GM18502 (cell line): ENCODE measurements around the gene OCEL1.

Experiments
- ATAC-seq: cut with Tn5 transposase; IDR thresholded peaks from one replicate; pipeline ENCODE4 v1.9.1; 2021; ENCODE audit warnings: mild to moderate bottlenecking; ENCODE audit not compliant: unreplicated experiment, poor library complexity

Gene OCEL1

DNA sequence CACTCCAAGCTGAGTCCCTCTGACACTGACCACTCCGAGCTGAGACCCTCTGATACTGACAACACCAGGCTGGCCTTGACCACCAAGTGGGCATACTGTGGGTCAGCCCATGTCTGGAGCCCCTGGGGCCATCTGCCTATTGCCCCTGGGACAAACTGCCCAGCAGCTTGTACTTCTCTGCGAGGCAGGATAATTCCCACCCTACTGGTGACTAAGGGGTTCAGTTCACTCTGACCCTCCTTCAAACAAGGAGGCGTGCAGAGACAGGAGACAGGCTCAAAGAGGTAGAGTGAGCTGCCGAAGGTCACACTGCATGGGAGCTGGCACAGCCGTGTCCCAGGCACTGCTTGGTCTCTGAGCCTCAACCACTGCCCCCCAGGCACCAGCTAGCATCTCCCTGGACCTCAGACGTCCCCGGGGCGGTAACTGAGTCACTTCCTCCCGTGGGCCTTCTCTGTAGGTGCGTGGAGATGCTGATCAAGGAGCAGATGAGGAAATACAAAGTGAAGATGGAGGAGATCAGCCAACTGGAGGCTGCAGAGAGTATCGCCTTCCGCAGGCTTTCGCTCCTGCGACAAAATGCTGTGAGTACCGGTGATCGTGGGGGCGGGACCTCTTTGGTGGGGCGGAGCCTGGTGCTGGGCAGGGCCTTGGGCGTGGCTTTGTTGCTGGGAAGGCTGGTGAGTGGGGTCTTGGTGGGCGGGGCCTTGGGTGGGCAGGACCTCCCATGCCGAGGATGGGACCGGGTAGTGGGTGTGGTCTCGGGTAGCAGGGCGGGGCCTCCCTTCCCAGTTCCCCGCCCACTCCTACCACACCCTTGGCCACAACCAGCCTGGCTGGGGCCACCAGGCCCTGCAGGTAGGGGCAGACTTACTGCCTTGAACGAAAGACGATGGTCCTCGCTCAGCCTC lies 16.6 kb upstream of the OCEL1 start:
- ATAC-seq = peak; percentile 47

DNA sequence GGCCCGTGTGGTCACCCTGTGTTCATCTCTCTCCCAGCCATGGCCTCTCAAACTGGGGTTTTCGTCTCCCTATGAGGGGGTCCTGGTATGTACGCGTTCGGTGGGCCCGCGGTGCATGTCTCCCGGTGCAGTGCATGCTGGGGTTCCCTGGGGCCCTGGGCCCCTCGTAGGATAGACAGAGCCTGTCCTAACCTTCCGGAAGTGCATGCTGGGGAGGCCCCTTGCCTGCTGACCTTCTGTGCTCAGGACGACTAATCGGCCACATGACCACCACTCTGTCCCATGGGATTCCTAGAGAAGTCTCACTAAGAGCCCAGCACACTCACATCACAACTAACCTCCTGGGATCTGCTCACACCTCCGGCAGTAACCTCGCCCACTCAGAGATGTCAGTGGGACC lies 15.7 kb upstream of the OCEL1 start:
- ATAC-seq = no peak

DNA sequence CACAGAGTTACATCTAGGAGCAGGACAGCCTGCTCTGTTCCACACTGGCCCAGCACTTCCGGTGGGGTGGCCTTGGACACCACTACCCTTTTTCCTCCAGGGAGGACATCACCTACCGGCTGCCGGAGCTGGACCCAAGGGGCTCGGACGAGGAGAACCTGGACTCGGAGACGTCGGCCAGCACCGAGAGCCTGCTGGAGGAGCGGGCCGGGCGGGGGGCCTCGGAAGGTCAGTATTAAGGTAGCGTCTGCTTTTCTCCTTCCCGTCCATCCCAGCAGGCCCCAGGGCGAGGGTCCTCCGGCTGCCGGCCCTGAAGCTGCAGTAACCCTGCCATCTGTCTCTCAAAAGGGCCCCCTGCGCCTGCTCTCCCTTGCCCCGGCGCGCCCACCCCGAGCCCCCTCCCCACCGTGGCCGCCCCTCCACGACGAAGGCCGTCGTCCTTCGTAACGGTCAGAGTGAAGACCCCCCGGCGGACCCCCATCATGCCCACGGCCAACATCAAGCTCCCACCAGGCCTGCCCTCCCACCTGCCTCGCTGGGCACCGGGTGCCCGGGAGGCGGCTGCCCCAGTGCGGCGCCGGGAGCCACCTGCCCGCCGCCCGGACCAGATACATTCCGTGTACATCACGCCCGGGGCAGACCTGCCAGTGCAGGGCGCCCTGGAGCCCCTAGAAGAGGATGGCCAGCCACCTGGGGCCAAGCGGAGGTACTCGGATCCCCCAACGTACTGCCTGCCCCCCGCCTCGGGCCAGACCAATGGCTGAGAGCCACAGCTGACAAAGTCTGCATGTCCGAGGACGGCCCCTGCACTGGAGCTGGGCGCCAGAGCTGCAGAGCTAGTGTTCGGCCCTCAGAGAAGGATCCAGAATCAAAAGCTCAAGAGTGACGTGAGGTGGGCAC lies 14.2 kb upstream of the OCEL1 start:
- ATAC-seq = no peak

DNA sequence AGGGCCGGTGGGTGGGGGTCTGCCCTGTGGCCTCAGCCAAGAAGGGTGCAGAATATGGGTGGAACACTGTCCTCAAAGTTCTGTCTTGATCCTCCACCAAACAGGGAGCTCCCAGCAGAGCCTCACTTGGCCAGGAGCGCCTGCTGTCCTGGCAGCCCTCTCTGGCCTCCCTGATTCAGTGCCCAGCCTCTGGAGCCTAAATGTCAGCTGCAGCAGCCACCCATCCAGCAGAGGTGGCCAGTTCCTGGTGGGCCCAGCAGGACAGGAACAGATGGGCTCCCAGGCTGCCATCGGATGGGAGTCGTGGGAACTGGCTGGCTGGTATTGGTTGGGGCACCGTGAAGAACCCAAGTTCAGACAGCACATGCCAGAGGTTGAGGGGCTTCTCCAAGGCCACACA lies 12.7 kb upstream of the OCEL1 start:
- no peak for ATAC-seq

DNA sequence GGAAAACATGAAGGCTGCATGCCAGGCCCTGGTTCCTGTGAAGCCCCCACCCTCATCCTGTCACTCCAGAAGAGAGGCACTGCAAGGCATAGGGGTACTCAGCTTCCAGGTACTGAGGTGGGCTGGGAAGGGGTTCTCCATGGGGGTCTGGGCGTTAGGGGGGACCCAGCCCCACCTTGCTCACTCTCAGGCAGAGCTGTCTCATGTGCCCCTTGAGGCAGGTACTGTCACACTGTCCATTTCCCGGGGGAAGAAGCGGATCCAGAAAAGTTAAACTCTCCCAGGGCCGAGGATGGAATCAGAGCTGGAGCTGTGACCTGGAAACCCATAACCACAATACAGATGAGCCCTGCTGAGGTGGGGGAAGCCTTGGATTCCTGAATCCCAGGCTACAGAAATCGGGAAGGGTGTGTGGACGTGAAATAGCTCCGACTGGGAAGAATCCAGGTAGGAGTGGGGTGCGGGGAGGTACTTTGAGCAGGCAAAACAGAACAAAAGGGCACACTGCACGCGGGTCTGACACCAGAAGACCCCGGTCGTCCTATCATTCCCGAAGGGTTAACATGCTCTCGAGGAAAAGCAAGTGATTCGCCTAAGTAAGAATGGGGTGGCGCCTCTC lies 11.4 kb upstream of the OCEL1 start:
- no peak for ATAC-seq

DNA sequence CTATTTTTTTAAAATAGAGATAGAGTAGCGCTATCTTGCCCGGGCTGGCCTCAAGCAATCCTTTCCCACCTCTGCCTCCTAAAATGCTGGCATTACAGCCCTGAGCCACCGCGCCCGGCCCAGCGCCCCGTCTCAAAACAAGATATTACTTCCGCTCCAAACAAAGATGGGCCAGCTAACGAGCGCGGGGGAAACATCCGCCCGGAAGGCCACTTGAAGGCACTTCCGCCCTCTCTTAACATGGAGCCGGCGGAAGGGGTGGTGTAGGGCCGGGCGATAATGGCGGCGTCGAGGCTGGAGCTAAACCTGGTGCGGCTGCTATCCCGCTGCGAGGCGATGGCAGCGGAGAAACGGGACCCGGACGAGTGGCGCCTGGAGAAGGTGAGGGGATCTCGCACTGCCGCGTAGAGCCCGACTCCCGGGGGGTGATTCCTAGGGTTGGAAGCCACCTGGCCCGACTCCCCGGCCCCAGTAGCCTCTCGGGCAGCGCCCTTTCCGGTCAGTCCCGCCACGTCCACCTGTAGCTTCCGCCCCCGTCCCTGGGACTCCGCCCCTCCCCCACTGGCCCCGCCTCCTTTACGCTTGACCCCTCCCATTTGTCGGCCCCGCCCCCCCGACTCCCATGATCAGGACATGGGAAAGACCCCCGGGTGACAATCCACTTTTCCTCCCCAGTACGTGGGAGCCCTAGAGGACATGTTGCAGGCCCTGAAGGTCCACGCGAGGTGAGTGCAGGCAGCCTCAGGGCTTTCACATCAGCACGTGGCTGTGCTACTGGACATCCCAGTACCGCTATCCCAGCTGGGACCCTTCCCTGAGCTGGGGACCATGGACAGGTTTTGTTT lies 10.7 kb upstream of the OCEL1 start, which contains the start of gene USE1:
USE1 (plus strand) TSS at position 231 of the 845 bp plus-strand sequence; CDS start at position 280, 49 bp downstream.
- peak; percentile 82 for ATAC-seq

DNA sequence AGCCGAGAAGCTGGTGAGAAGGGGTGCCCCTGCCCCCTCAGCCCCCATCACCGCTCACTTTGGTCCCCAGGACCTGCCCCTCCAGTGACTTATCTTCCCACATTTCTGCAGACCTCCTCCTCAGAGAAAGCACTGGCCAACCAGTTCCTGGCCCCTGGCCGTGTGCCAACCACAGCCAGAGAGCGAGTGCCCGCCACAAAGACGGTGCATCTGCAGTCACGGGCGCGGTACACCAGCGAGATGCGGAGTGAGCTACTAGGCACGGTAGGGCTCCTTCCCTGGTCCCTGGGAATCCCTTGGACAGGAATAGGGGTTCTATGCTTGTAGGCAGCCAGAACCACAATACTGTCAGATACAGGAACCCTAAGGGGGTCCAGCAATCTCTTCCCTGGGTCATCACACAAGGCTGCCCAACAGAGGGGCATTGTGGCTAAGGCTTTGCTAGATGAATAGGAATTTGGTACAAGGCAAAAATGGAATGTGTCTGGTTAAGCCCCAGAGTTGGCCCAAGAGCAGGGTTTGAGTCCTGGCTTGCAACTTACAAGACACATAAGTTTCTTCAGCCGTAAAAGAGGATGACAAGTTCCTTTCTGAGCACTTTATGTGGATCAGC lies 9.9 kb upstream of the OCEL1 start:
- ATAC-seq = no peak

DNA sequence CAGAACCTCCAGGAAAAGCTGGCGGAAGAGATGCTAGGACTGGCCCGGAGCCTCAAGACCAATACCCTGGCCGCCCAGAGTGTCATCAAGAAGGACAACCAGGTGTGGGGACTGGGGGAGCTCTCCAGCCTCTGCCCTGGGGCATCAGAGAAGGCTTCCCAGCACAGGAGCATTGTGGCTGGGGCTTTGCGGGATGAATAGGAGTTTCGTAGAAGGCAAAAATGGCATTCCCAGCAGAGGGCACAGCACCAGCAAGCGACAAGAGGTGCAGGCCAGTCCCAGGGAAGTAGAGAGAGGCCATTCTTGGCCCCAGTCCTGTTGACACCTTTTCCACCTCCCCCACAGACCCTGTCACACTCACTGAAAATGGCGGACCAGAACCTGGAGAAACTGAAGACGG lies 6.7 kb upstream of the OCEL1 start:
- no peak for ATAC-seq

DNA sequence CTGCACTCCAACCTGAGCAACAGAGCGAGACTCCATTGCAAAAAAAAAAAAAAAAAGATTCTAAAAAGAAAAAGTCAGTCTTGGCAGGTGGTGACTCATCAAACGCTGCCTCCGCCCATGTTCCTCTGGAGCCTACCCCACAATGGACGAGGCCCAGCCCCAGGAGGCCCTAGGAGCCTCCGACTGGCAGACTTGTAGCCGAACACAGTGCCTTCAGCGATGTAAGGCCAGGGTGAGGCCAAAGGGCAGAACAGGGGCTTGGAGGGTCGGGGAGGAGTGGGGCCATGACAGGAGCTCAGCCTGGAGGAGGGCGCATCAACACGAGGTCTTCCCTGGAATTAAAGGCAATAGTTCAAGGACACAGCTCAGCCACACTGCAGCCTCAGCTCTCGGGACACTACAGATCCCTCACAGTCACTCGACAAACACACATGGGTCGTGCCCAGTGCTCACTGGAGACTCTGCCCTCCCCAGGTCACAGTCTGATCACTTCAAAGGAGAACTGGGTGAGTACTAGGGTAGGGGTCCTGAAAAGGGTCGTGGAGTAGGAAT lies 5.7 kb upstream of the OCEL1 start:
- ATAC-seq = no peak

DNA sequence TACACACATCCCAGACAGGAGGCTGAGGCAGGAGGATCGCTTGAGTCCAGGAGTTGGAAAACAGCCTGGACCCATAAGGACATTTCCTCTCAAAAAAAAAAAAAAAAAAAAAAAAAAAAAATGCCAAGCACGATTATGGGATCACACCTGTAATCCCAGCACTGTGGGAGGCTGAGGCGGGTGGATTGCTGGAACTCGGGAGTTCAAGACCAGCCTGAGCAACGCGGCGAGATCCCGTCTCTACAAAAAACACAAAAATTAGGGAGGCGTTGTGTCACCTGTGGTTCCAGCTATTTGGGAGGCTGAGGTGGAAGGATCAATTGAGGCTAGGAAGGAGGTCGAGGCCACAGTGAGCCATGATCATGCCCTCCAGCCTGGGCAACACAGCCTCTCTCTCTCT lies 973 bp upstream of the OCEL1 start:
- ATAC-seq = no peak

DNA sequence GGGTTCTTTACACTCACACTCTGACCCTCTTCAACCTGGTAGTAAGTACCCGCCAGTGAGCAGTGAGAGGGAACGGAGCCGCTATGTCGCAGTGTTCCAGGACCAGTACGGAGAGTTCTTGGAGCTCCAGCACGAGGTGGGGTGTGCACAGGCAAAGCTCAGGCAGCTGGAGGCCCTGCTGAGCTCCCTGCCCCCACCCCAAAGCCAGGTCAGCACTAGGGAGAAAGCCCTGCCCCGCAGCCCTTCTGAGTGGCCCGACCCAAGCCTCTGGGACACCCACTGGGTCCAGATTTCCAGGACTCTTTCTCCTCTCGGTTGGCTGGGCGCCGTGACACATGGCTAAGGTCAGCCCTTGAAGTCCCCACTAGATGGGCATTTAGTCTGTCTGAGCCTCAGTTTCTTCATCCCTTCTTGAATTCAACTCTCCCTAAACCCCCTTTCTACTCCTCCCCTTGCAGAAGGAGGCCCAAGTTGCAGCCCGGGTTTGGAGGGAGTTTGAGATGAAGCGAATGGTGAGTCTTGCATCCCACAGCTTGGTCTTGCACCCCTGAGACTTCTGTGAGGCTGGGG lies 1.9 kb downstream of the OCEL1 start:
- ATAC-seq = no peak

DNA sequence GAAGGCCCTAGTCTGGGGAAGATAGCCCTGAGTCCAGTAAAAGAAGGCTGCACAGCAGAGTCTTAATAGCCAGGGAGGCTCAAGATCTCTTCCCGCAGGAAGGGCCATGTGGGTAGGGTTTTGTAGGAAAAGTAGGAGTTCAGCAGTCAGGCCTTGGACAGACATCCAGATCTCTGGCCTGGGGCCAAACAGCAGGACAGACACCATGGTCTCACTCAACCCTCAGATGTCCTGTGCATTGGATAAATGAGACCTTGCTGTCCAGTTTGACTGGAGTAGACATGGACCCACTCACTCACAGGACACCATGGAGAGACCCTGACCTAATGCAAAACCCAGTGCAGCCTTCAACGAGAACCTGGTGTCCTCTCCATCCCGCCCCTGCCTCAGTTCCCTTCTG lies 3.9 kb downstream of the OCEL1 start:
- ATAC-seq = no peak

DNA sequence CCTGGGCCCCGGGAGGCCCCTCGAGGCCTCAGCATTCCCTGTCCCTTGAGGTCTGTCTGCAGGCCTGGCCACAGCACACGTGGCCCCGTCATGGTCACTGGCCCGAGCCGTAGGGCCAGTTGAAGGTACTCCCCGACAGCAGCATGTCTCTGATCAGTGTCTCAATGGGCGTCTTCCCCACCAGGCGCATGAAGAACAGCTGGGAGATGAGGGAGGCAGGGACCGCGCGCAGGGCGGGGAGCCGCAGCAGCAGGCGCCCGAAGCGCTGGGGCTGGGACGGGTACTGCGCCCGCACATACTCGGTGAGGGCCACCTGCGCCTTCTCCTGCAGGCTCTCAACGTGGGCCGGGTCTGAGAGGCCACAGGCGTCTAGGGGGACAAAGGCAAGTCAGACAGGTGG lies 6.2 kb downstream of the OCEL1 start:
- no peak for ATAC-seq

DNA sequence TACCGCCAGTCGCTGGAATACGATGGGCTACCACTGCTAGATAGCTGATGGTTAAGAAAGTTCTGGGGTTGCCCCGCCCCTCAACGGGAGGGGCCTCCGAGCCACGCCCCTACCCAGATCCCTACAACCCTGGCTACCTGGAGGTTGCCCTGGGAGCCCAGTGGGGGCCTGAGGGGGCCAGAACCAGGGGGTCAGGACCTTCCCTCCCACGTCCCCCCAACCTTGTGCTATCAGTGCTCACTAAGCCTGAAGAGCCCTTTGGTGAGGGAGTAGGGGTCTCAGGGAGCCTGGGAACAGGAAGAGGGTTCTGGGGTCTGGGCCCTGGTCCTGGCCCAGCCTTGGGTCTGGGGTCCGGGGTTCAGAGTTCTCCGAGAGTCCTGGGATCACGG lies 8.9 kb downstream of the OCEL1 start:
- ATAC-seq = no peak

DNA sequence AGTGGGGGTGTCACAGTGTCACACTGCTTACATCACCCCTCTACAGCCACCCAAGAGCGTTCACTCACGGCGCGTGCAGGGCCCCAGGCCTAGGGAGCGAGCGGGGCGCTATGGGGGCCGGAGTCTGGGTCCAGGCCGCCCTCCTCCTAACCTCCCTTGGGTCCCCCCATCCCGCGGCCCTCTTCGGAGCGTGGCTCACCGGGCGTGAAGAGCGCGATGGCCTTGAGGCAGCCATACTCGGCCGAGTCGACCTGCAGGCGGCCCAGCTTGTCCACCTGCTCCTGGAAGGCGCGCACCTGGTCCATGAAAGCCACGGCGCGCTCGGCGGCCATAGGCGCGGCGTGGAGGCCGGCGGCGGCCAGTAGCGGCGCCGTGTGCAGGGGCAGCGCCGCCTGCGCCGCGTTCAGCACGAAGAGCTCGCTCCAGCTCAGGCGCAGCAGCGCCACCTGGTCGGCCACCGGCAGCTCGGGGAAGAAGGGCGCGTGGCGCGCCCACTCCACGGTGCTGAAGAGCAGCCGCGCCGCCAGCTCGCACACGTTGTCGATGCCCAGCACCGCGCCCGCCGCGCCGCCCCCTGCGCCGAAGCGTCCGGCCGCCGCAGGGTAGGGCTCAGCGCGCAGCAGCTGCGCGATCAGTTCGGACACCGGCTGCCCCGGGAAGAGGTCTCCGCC lies 9.4 kb downstream of the OCEL1 start:
- peak; percentile 69 for ATAC-seq

DNA sequence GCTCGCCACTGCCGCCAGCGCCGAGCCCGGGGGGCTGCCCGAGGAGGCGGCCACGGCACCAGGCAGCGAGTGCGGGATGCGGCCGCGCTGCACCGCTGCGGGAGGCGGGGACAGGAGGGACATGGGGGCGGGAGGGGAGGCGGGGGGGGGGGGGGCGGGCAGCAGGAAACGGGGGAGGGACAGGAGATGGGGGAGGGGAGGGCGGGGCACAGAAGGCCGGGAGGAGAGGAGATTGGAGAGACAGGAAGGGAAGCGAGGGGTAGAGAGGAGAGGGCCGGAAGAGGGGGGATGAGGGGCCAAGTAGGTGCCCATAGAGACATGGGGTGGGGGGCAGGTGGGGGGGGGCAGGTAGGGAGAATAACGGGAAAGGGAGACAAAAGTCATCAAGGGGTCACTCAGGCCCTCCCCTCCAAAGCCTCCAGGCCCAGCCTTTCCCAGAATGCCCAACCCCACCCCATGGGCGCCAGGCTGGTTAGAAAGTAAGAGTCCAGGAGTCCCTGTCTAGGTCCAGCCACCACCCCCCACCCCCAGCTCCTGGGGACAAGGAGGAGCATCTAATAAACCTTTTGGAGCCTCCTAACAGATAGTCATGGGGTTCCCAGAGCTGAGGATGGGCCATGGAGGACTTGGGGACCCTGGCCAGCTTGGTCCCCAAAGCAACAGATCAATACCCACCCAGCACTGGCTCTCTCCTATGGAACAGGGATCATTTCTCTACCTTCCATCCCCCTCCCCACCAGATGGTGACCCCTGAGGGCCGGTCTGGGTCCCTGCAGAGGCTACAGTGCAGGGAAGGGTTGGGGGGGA lies 10.1 kb downstream of the OCEL1 start:
- ATAC-seq = peak; percentile 19

DNA sequence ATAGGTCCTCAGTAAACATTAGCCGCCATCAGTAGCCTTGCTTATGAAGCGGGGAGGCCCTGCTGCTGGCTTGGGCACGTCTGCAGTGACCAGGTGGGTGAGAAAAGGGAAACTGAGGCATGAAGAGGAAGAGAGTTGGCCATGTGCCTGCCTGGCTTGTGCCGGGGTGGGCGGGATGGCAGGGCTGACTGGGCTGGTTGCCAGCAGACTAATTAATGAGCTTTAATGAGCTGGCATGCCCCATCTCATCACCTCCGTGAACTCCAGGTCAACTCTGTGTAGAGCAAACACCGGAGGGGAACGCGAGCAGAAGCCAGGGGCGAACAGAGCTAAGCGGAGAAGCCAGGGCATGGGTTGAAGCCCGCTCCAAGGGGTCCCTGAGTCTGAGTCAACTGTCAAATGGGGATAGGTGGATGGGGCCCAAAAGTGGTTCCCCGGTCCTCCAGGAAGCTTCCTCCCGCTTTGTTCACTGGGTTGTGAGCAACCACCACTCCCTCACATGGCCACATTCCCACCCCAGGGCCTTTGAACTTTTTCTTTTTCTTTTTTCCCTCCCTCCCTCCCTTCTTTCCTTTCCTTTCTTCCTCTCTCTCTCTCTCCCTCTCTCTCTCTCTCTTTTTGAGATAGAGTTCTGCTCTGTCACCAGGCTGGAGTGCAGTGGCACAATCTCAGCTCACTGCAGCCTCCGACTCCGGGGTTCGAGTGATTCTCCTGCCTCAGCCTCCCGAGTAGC lies 11.0 kb downstream of the OCEL1 start:
- ATAC-seq = no peak
